ENCODE measurements around the gene RAB9B.
A peak's percentile ranks its signal among the peaks of the same experiment; 100 is the strongest.

RAB9B gene, protein sequence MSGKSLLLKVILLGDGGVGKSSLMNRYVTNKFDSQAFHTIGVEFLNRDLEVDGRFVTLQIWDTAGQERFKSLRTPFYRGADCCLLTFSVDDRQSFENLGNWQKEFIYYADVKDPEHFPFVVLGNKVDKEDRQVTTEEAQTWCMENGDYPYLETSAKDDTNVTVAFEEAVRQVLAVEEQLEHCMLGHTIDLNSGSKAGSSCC

DNA sequence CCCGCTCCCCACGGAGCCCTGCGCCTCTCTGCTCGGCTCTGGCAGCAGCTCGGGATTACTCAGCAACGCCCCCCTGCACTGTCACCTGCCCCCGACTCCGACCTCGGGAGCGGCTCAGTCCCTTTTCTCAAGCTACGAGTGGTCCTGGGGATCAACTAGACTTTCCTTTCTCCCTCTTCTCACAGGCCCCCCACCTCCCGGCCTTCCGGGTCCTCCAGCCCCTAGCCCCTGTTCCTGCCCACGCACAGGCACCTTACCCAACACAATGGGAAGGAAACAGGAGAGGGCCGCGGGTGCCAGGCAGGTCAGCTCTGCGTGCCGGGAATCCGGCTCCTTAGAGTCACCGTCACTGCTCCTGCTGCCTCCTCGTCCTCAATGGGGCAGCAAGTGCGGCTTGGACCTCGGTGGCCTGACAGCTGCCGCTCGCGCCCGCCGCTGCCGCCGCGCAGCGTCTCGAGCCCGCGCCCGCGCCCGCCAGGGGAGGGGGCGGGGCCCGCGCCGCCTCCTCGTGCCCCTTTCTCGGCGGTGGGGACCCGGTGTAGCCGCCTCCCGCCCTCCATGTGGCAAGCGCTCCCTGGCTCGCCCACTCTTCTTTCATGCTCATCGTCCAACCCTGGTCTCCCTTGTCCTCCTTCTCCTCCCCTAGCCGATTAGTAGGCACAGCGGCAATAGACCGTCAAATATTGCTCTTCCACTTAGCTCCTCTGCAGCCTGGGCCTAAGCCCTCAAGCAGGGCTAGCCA, at the start of gene RAB9B:
Gene RAB9B (minus strand): TSS at position 455 of the 742 bp plus-strand sequence. CDS start 6,473 bp downstream, outside the sequence.
- TF ChIP-seq, protein P1, sequence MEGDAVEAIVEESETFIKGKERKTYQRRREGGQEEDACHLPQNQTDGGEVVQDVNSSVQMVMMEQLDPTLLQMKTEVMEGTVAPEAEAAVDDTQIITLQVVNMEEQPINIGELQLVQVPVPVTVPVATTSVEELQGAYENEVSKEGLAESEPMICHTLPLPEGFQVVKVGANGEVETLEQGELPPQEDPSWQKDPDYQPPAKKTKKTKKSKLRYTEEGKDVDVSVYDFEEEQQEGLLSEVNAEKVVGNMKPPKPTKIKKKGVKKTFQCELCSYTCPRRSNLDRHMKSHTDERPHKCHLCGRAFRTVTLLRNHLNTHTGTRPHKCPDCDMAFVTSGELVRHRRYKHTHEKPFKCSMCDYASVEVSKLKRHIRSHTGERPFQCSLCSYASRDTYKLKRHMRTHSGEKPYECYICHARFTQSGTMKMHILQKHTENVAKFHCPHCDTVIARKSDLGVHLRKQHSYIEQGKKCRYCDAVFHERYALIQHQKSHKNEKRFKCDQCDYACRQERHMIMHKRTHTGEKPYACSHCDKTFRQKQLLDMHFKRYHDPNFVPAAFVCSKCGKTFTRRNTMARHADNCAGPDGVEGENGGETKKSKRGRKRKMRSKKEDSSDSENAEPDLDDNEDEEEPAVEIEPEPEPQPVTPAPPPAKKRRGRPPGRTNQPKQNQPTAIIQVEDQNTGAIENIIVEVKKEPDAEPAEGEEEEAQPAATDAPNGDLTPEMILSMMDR (IDR thresholded peaks at IDR 0.05; ENCODE audit: low read depth, low read length), result no peak
- peak; percentile 10 for DNase-seq (ENCODE audit: low read depth, low spot score)
- in situ Hi-C loops (cut with HindIII; ENCODE audit: low sequenced_read_pairs), result no loop called here
- H3K4me3 ChIP-seq (ENCODE audit: low read depth, low read length), result peak within 1 kb of the TSS; percentile 53

- in situ Hi-C loops (cut with HindIII; ENCODE audit: low sequenced_read_pairs), result no loop called here
- no peak overlapping the region for H3K4me3 ChIP-seq (ENCODE audit: low read depth, low read length)
- TF ChIP-seq, protein P1 (IDR thresholded peaks at IDR 0.05; ENCODE audit: low read depth, low read length), result no peak
- DNase-seq (ENCODE audit: low read depth, low spot score), result peak; percentile 5
Observed at GRCh38 chrX:103879339-103879738, 47.3 kb upstream of the RAB9B start.

DNA sequence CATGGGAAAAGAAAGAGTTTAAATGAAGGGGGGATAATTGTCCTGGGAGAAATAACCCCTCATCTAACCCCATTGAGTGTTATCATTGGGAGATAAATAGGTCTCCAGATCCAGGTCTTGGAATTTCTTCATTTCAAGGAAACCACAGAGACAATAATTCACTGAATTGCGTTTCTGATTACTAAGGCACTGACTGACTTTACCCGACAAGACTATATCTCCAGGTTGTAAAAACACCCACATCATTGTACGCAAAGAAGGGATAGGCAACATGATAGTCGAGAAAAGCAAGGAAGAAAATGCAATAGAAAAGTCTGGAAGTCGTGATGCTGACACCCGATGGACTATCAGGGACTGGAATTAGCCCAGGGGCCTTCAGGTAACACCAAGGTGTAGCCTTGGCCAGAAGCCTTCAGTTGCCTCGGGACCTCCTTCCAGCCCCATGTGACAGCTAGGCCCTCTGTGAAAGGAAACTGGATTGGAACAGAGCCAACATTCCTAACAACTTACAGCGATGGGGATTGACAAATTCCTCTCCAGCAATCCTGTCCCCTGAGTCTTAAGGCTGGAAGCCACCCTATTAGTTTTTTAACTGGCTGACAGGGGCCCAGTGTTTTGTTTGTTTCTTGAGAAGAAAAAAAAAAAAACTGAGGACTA, 46.5 kb upstream of the RAB9B start:
- TF ChIP-seq, protein P1 (IDR thresholded peaks at IDR 0.05; ENCODE audit: low read depth, low read length), result no peak
- H3K4me3 ChIP-seq (ENCODE audit: low read depth, low read length), result no peak overlapping the region
- in situ Hi-C loops (cut with HindIII; ENCODE audit: low sequenced_read_pairs), result no loop called here
- peak; percentile 30 for DNase-seq (ENCODE audit: low read depth, low spot score)

GRCh38 chrX:103877571-103877970, 45.5 kb upstream of the RAB9B start:
- in situ Hi-C loops (cut with HindIII; ENCODE audit: low sequenced_read_pairs), result no loop called here
- no peak overlapping the region for H3K4me3 ChIP-seq (ENCODE audit: low read depth, low read length)
- TF ChIP-seq, protein P1 (IDR thresholded peaks at IDR 0.05; ENCODE audit: low read depth, low read length), result no peak
- no peak for DNase-seq (ENCODE audit: low read depth, low spot score)

DNA sequence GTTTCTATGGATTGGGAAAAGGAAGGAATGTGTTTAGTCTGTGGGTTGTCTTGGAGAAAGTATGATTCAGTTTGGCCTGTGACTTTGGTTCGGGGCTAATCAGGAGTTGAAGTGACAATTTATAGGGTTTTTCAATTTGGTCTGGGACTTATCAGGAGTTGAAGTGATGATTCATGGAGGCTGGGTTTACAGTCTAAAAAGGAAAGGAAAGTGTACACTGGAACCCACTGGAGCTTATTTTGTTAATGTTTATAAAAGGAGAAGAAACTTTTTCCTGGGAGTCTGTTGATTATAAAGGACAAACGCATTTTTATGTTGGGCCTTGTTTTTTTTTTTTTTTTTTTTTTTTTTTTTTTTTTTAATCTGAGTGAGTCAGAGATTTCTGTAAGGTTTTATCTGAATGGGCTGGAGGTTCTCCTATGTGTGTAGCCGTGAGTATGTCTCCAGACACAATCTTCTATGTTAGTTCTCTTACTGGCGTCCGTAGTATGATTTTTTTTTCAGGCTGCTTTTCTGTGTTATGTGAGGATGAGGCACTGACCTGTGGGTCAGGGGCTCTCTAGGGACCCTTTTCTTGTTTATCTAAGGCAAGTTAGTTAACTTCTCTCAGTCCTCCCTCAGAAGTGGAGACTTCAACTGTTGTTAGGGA, 33.0 kb upstream of the RAB9B start:
- TF ChIP-seq, protein P1 (IDR thresholded peaks at IDR 0.05; ENCODE audit: low read depth, low read length), result no peak
- in situ Hi-C loops (cut with HindIII; ENCODE audit: low sequenced_read_pairs), result no loop called here
- peak; percentile 8 for DNase-seq (ENCODE audit: low read depth, low spot score)
- H3K4me3 ChIP-seq (ENCODE audit: low read depth, low read length), result no peak overlapping the region

DNA sequence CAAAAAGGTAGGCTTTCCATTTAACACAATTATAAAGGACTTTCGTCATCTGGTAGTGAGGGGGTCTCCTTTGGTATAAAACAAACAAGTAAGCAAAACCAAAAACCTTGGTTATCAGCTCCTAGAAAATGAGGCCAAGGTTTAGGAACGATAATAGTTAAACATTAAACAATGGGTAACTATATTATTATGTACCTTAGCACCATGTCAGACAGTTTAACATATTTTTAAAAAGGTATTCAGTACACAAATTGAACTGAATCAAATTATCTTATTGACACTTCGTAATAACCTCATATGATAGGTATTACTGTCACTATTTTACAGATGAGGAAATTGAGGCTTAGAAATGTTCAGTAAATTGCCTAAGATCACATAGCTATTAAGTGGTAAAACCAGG, 32.1 kb upstream of the RAB9B start:
- TF ChIP-seq, protein P1 (IDR thresholded peaks at IDR 0.05; ENCODE audit: low read depth, low read length), result no peak
- in situ Hi-C loops (cut with HindIII; ENCODE audit: low sequenced_read_pairs), result no loop called here
- H3K4me3 ChIP-seq (ENCODE audit: low read depth, low read length), result no peak overlapping the region
- DNase-seq (ENCODE audit: low read depth, low spot score), result no peak

Data from astrocyte of the spinal cord (primary cell).